GM19395 (cell line): ENCODE data around the gene ESRRA.
A peak's percentile ranks its signal among the peaks of the same experiment; 100 is the strongest.

Experiments
- ATAC-seq: cut with Tn5 transposase; IDR thresholded peaks from one replicate; pipeline ENCODE4 v1.9.1; 2021; ENCODE audit warnings: mild to moderate bottlenecking, moderate library complexity; ENCODE audit not compliant: unreplicated experiment

ESRRA gene

DNA sequence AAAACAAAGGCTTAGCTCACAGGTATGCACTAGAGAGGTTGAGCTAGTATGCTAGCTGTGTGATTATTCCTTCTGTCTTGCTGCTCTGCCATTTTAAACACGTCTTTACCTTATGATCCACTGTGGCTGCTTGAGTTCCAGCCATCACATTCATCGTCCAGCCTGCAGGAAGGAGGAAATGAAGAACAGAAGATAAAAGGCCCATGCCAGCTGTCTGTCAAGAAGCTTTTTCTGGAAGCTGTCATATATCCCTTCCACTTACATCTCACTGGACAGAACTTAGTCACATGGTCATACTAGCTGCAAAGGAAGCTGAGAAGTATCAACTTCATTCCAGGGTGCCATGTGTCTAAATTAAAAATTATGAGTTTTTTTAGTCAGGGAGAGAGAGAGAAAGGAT is 22.1 kb downstream of the ESRRA start:
- ATAC-seq = no peak

DNA sequence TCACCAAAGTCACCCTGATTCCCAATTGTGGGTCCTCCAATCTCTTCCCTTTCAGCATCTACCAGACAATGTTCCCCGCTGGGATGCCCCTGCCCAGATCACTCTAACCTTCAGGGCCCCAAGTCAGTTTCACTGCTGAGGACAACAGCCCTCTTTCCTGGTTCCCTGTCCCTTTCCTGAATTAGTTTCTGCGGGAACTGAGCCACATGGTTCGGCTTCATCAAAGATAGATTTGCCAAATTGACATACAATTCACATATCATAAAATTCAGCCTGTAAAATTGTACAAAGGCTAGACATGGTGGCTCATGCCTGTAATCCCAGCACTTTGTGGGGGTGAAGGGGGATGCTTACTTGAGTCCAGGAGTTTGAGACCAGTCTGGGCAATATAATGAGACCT is 22.7 kb downstream of the ESRRA start:
- ATAC-seq = no peak

DNA sequence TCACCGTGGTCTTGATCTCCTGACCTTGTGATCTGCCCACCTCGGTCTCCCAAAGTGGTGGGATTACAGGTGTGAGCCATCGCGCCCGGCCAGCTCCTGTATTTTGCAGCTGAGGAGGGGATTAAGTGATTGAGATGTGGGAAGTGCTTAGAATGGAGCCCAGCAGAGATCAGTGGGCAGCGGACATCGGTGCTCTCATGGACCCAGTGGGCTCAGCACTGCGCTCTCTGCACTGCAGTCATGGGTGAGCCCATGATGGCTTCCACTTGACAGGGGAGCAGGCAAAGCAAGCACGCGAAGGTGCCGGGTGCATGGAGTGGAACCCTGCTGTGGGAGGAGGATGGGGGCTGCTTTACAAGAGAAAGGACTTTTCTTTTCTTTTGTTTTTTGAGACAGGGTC is 25.6 kb downstream of the ESRRA start:
- no peak for ATAC-seq

DNA sequence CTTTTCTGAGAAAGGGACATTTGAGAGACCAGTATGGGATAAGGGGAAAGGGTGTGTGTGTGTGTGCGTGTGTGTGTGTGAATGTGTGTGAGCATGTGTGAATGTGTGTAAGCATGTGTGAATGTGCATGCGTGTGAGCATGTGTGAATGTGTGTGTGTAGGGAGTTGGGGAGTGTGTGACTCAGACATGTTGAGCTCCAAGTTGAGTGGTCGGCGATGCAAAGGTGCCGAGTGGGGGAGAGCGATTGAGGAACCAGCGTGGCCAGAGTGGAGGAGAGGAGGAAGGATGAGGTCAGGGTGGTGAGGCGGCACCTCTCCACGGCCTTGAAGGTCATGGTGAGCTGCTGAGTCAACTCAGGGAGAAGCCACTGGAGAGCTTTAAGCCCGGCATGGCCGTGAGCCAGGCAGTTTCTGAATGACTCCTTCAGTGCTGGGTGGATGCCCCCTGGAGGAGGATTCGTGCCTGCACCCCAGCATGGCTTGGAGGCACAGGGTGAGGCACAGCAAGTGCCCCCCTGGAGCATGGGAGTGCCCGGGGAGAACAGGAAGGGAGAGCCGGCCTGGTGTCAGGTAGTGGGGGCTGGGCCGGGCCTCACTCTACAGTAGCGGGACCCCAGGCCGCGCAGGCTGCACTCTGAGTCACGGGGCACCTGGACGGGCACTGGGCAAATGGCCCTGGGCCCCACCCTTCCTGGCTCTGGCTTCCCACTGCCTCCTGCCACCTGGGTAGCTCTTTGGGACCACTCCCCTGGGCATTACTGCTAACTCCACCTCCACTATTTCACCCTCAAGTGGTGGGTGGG is 26.4 kb downstream of the ESRRA start:
- ATAC-seq = peak; percentile 51

DNA sequence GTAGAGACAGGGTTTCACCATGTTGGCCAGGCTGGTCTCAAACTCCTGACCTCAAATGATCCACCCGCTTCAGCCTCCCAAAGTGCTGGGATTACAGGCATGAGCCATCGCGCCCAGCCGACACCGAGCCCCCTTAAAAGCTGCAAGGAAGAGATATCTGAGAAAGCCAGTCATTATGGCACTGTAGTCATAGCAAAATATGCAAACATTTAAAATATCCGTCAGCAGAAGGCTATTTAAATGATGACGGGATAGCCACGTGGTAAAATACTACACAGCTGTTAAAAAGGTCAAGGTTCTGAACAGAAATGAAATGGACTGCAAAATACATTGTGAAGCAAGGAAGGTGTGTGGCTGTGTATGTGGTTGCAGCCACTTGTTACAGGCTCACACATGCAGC is 28.2 kb downstream of the ESRRA start:
- no peak for ATAC-seq

DNA sequence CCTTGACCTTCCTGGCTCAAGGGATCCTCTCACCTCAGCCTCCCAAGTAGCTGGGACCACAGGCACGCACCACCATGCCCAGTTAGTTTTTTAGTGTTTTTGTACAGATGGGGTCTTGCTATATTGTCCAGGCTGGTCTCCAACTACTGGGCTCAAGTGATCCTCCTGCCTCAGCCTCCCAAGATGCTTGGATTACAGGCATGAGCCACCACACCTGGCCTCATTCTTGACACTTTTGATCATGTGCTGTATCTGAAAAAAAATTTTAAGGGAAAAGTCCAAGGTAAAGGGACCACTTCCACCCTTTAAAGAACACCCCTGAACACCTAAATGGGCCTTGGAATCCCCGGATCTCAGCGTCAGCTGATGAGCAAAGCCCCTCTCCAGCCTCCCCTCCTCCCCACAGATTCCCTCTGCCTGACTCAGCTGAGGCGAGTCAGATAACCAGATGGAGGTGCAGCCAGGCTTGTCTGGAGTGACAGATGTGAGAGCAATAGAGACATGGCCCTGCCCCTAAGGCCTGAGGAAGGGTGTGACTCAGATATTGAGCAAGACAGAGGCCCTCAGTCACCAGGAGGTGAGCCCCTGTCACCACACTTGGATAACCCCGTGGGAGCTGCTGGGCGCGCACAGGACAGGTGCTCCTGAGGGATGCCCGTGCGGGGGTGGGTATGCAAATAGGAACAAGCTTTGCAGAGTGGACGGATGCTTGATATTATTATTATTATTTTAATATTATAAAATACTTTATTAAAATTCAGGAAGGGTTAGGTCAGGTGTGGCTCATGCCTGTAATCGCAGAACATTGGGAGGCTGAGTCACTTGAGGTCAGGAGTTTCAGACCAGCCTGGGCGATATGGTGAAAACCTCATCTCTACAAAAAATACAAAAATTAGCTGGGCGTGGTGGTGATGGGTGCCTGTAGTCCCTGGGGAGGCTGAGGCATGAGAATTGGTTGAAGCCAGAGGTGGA is 29.7 kb downstream of the ESRRA start:
- peak; percentile 77 for ATAC-seq

DNA sequence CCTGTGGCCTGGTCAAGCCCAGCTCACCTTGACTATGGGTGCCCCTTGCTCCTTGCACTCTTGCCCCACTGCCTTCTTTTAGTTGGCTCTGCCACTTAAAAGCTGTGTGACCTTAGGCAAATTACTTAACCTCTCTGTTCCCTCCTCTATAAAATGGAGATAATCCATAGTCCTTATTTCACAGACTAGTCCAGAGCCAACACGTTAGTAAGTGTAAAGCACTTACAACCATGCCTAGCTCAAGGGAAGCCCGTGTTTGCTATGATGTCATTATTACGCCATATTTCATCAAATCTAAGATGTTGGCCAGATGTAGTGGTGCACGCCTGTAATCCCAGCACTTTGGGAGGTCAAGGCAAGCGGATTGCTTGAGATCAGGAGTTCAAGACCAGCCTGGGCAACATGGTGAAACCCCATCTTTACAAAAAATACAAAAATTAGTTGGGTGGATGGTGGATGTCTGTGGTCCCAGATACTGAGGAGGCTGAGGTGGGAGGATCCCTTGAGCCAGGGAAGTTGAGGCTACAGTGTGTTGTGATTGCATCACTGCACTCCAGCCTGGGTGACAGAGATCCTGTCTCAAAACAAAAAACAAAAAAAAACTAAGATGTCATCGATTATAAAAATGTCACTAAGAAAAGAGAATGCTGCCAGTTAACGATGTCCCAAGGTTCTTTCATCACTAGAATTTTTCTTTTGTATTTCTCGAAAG is 32.4 kb downstream of the ESRRA start:
- ATAC-seq = no peak

DNA sequence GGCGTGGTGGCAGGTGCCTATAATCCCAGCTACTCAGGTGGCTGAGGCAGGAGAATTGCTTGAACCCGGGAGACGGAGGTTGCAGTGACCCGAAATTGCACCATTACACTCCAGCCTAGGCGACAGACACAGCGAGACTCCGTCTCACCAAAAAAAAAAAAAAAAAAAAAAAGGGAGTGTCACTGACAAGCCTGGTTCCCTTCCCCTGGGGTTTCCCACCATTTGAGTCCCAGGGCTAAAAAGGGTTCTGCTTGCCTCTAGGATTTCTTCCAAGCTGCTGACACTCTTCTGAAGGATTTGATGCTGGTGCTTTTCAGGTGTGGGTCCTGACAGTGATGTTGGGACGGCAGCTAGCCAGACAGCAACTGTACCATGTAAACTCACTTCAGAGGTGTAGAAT is 33.4 kb downstream of the ESRRA start:
- no peak for ATAC-seq

DNA sequence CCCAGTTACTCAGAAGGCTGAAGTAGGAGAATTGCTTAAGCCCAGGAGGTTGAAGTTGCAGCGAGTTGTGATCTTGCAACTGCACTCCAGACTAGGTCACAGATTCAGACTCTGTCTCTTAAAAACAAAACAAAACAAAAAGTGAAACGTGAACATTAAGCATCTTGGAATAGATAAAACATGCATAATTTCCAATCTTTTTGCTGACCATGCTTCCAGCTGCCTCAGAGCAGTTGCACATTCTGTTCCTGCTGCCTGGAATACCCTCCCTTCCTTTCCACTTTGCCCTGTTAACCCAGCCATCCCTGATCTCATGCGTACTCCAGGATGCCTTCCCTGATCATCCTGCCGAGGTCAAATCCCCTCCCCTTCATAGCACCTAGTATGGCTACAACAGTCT is 34.0 kb downstream of the ESRRA start:
- ATAC-seq = no peak

DNA sequence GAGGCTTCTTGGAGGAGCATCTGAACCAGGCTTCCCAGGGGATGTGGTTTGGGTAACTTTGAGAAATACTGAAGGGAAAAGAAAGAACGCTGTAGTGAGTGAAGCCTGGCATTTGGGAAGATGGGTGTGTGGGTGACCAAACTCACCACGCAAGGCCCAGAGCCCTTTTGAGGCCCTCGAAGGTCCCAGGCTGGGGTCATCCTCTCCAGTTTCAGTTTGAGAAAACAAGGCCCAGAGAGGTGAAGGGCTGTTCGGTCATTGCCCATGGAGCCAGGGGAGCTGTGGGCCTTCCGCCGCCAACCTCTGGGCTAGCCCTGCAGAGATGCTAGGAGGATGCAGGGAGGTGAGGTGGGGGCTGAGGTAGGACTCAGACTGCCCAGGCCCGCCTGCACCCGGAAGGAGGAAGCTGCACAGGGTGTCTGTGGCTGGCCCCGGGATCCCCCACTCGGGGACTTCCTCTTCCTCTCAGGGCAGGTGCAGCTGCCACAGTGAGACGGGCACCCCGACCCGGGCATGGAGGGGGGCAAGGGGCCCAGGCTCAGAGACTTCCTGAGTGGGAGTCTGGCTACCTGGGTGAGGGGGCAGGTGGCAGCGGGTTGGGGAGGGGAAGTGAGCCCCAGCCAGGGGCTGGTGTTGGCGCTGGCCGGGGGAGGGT is 34.6 kb downstream of the ESRRA start, which contains the start of gene CCDC88B:
Gene CCDC88B, plus strand, starts transcription at position 451 of the 655 bp plus-strand sequence. Its CDS starts 63 bp downstream, at position 514.
- peak; percentile 61 for ATAC-seq

DNA sequence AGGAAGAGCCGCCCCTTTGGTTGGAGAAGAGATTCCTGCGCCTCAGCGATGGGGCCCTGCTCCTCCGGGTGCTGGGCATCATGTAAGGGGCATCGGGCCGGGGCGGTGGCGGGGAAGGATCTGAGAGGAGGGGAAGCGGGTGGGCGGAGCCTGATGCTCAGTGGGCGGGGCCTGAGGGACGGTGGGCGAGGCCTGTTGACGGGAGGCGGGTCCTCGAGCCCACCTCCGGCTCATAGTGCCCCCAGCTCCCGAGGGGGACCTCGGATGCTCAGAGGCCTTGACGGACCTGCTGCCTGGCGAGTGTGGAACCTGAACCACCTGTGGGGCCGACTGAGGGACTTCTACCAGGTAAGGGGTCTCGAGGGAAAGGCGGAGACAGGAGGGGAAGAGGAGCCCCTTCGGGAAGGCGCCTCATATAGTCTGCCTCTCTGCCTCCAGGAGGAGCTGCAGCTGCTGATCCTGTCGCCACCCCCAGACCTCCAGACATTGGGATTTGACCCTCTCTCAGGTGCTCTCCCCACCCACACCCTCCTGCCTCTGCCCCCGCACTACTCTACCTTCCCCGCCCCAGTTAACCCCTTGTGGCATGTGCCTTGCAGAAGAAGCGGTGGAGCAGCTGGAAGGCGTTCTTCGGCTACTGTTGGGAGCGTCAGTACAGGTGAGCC is 35.5 kb downstream of the ESRRA start:
- no peak for ATAC-seq

DNA sequence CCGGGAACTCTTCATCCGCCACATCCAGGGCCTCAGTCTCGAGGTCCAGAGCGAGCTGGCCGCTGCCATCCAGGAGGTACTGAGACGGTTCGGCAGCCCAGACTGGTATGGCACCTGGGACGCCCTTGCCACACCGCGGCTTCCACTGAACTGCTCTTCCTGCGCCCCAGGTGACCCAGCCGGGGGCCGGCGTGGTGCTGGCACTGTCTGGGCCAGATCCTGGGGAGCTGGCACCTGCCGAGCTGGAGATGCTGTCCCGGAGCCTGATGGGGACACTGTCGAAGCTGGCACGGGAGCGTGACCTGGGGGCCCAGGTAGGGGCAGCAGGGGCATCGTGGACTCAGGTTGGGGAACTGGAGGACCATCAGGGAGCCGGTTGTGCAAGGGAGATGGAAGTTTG is 36.1 kb downstream of the ESRRA start:
- no peak for ATAC-seq

DNA sequence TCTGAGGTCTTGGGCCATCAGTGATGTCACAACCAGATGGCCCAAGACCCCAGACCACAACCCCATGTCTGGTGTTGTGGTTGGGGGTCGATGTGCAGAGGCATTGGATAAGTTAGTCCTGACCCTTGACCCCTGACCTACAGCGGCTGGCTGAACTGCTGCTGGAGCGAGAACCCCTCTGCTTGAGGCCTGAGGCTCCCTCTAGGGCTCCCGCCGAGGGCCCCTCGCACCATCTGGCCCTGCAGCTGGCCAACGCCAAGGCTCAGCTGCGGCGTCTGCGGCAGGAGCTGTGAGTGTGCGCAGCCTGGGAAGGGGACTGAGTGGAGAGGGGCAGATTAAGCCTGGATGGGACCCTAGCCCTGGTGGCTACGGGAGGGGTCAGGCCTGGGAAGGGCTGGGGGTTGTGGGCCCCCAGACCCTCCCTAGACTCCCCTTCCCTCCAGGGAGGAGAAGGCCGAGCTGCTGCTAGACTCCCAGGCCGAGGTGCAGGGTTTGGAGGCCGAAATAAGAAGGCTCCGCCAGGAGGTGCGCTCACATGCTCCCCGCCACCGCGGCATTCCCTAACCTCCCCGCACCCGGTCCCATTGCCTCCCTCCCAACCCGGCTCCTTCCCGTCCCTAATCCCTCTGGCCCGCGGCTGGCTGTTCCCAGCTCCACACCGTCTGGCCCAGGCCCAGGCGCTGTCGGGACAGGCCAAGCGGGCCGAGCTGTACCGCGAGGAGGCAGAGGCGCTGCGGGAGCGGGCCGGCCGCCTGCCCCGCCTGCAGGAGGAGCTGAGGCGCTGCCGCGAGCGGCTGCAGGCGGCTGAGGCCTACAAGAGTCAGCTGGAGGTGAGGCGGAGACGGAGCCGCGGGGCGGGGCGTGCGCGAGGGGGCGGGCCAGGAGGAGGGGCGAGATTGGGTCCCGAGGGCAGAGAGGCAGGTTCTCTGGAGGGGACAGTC is 36.8 kb downstream of the ESRRA start:
- ATAC-seq = no peak

DNA sequence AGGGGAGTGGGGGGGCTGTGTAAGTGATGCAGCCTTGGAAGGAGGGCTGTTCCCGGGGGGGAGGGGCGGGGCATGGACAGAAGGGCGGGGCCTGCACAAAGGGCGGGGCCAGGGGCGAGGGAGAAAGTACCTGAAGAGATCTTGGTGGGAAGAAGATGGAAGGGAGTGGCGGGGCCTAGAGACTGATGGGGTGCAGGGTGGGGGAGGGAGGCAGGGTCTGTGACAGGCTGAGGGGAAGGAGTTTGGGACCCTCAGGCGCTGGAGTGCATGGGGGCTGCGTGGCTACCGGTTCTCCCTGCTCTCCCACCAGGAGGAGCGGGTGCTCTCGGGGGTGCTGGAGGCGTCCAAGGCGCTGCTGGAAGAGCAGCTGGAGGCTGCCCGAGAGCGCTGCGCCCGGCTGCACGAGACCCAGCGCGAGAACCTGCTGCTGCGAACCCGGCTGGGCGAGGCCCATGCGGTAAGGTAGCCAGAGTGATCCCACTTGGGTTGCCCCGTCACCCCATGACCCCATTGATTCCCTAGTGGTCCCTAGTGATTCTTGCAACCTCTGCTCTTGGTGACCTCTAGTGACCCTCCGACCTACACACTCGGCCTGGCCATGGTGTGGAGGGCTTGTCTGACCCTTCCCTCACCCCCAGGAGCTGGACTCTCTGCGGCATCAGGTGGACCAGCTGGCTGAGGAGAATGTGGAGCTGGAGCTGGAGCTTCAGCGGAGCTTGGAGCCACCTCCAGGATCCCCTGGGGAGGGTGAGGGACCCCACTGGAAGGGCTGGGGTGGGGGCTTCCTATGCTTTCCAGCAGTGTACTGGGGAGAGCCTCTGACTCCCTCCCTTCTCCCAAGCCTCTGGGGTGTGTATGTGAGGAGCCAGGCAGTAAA is 37.8 kb downstream of the ESRRA start:
- no peak for ATAC-seq

DNA sequence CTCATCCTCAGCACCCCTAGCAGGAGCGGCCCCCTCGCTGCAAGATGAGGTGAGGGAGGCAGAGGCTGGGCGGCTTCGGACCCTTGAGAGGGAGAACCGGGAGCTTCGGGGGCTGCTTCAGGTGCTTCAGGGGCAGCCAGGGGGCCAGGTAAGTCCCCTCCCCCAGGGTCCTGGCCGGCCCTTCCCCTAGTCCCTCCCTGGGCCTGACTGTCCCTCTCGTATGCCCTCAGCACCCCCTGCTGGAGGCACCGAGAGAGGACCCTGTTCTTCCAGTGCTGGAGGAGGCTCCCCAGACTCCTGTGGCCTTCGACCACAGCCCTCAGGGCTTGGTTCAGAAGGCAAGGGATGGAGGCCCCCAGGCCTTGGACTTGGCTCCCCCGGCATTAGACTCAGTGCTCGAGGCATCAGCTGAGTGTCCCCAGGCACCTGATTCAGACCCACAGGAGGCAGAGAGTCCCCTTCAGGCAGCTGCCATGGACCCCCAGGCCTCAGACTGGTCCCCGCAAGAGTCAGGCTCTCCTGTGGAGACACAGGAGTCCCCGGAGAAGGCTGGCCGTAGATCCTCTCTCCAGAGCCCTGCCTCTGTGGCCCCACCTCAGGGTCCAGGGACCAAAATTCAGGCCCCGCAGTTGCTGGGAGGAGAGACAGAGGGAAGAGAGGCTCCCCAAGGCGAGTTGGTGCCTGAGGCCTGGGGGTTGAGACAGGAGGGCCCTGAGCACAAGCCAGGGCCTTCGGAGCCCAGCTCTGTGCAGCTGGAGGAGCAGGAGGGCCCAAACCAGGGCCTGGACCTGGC is 38.6 kb downstream of the ESRRA start:
- ATAC-seq = no peak

DNA sequence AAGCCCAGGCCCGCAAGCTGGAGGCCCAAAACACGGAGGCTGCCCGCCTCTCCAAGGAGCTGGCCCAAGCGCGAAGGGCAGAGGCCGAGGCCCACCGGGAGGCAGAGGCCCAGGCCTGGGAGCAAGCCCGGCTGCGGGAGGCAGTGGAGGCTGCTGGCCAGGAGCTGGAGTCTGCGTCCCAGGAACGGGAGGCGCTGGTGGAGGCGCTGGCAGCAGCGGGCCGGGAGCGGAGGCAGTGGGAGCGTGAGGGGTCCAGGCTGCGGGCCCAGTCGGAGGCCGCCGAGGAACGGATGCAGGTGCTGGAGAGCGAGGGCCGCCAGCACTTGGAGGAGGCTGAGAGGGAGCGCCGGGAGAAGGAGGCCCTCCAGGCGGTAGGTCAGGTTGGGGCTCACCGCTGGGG is 39.5 kb downstream of the ESRRA start:
- no peak for ATAC-seq

DNA sequence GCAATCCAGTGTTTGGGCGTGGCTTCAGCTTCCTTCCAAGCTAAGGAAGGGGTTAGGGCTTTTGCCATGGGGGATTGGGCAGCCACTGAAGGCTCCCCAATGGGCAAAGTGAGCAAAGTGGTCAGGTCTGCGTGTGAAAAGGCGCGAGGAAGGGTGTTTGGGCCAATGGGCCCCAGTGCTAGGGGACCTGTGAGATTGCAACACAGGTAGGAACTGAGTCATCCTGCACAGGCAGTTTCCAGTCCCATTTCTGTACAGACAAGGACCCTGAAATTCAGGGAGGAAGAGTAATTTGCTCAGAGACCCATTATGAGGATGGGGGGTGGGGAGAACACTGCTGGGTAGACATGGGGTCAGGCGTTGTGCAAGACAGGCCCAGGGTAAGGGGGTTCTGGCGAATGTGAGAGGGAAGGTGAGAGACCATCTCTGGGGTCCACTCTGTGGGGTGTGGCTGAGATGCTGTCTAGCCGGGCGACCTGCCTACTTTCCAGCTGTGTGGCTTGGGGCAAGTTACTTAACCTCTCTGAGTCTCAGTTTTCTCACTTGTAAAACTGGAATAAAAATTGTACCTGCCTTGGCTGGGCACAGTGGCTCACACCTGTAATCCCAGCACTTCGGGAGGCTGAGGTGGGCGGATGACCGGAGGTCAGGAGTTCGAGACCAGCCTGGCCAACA is 42.0 kb downstream of the ESRRA start:
- no peak for ATAC-seq
